ENCODE results near the gene REV3L. TPM values are rescaled to one million over a fixed set of nuclear protein-coding genes. Genes with fewer than 3 reads are reported as not detected.

The REV3L gene
- total RNA-seq, 1 donor from 2014 or later, result 23.0 TPM

DNA sequence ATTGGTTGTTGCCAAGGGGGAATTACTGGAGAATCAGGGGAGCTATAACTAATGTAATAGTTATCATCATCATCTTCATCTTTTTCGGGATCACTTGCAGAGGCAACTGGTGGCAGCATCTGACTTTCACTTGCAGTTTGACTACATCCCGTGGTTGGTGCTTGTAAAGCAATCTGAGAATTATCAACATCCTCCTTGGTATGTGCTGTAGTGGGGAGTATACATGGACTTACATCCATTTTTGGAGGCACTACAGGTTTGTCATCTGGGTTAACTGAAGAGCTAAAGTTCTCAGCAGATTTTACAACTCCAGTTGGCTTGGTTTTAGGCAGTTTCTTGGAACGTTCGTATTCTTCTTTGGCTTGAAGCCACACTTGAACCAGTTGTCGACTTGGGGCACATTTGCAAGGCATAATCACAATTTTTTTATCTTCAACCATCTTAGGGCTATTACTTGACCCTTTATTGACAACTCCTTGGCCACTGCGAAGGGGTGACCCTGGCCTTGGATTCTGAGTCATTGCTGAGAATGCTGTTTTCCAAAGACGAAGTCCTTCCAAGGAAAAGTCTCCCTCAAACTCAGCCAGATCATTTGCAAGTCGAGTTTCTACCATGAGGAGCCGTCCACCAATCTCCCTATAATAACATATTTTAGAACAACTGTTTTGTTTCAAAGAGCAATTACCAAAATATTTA, 115.5 kb downstream of the REV3L start:
- Histone ChIP-seq H3K4me1 (ENCODE audit: insufficient read depth, low read length) (no peaks in the 10 kb centered on the region), H3K36me3 (ENCODE audit: insufficient read depth, low read length) (peaks cover 15% of the 10 kb centered on the region), H2AFZ (ENCODE audit: low read depth, low read length) (no peak overlapping the region), H4K20me1 (ENCODE audit: insufficient read depth, low read length) (no peaks in the 10 kb centered on the region), H3K9ac (ENCODE audit: low read length) (no peak overlapping the region), H3K79me2 (ENCODE audit: insufficient read depth, low read length) (no peaks in the 10 kb centered on the region), H3K27me3 (ENCODE audit: insufficient read depth, low read length) (no peaks in the 10 kb centered on the region), H3K27ac (ENCODE audit: low read depth, low read length) (no peak overlapping the region), H3K4me2 (ENCODE audit: low read length) (no peak overlapping the region), H3K4me3 (ENCODE audit: insufficient read depth, low read depth, low read length) (no peak overlapping the region), H3K9me3 (ENCODE audit: insufficient read depth, low read depth, low read length) (no peaks in the 10 kb centered on the region)
- Mint-ChIP-seq H3K27ac (ENCODE audit: unreplicated experiment) (no peak overlapping the region), H3K4me3 (ENCODE audit: unreplicated experiment) (no peak overlapping the region), H3K27me3 (ENCODE audit: low read depth, unreplicated experiment) (no peaks in the 10 kb centered on the region), H3K4me1 (ENCODE audit: low read depth, unreplicated experiment) (no peaks in the 10 kb centered on the region), H3K36me3 (ENCODE audit: low read depth, unreplicated experiment) (peaks cover 15% of the 10 kb centered on the region), H3K9me3 (ENCODE audit: unreplicated experiment) (no peaks in the 10 kb centered on the region)
- DNase-seq (ENCODE audit: low read depth) (no peak), FAIRE-seq (no peak)
- TF ChIP-seq, protein P1, sequence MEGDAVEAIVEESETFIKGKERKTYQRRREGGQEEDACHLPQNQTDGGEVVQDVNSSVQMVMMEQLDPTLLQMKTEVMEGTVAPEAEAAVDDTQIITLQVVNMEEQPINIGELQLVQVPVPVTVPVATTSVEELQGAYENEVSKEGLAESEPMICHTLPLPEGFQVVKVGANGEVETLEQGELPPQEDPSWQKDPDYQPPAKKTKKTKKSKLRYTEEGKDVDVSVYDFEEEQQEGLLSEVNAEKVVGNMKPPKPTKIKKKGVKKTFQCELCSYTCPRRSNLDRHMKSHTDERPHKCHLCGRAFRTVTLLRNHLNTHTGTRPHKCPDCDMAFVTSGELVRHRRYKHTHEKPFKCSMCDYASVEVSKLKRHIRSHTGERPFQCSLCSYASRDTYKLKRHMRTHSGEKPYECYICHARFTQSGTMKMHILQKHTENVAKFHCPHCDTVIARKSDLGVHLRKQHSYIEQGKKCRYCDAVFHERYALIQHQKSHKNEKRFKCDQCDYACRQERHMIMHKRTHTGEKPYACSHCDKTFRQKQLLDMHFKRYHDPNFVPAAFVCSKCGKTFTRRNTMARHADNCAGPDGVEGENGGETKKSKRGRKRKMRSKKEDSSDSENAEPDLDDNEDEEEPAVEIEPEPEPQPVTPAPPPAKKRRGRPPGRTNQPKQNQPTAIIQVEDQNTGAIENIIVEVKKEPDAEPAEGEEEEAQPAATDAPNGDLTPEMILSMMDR (IDR thresholded peaks at IDR 0.05; ENCODE audit: insufficient read depth, low read depth, low read length), result no peak
- no peak for TF ChIP-seq EZH2 (IDR thresholded peaks at IDR 0.05; ENCODE audit: insufficient read depth, low read length)

DNA sequence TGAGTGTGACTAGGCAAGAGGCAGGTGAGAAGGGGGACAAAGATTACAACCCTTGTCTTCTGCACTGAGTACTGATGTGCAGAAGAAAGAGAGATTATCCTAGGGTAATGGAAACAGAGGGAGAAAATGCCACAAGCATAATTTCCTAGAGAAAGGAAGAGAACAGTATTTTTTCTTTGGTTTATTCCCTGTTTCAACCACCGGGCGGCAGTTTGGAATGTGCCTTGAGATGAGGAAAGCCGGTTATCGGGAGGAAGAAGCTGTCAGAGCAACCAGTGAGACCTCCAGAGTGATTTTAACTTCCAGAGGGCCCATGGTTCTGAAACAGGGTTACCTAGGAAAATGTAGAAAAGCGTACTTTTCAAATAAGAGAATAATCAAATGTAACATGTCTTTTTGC, 121.4 kb downstream of the REV3L start:
- FAIRE-seq, result no peak

More for the DNA sequence above, 121.4 kb downstream of the REV3L start:
- Histone ChIP-seq H3K36me3 (ENCODE audit: insufficient read depth, low read length) (peaks cover 8% of the 10 kb centered on the region), H3K27me3 (ENCODE audit: insufficient read depth, low read length) (no peaks in the 10 kb centered on the region), H3K9ac (ENCODE audit: low read length) (no peak overlapping the region), H3K79me2 (ENCODE audit: insufficient read depth, low read length) (no peaks in the 10 kb centered on the region), H3K27ac (ENCODE audit: low read depth, low read length) (no peak overlapping the region), H4K20me1 (ENCODE audit: insufficient read depth, low read length) (no peaks in the 10 kb centered on the region), H3K4me3 (ENCODE audit: insufficient read depth, low read depth, low read length) (no peak overlapping the region), H3K4me1 (ENCODE audit: insufficient read depth, low read length) (peaks cover 10% of the 10 kb centered on the region), H3K4me2 (ENCODE audit: low read length) (no peak overlapping the region), H3K9me3 (ENCODE audit: insufficient read depth, low read depth, low read length) (no peaks in the 10 kb centered on the region), H2AFZ (ENCODE audit: low read depth, low read length) (no peak overlapping the region)
- peak overlapping the region; percentile 56 for H3K27ac Mint-ChIP-seq (ENCODE audit: unreplicated experiment)
- H3K4me1 Mint-ChIP-seq (ENCODE audit: low read depth, unreplicated experiment), result peaks cover 11% of the 10 kb centered on the region
- no peaks in the 10 kb centered on the region for H3K9me3 Mint-ChIP-seq (ENCODE audit: unreplicated experiment)
- no peak overlapping the region for H3K4me3 Mint-ChIP-seq (ENCODE audit: unreplicated experiment)
- no peak for TF ChIP-seq EZH2 (IDR thresholded peaks at IDR 0.05; ENCODE audit: insufficient read depth, low read length)
- TF ChIP-seq, protein P1 (IDR thresholded peaks at IDR 0.05; ENCODE audit: insufficient read depth, low read depth, low read length), result peak; percentile 49
- no peak for DNase-seq (ENCODE audit: low read depth)
- H3K36me3 Mint-ChIP-seq (ENCODE audit: low read depth, unreplicated experiment), result no peaks in the 10 kb centered on the region
- H3K27me3 Mint-ChIP-seq (ENCODE audit: low read depth, unreplicated experiment), result no peaks in the 10 kb centered on the region
